GM18858 (cell line): ENCODE results near the gene ZNF217.
"Not testable (repeated sequence)": the region's sequence is repeated elsewhere in the genome, so short reads cannot be mapped to it uniquely, and the experiment has no call there.

Experiments used
- ATAC-seq: cut with Tn5 transposase; IDR thresholded peaks from one replicate; pipeline ENCODE4 v1.9.1; 2021; ENCODE audit not compliant: unreplicated experiment

Gene ZNF217

GRCh38 chr20:53593466-53594007, at the start of gene ZNF217:
ZNF217 (minus strand) TSS chr20:53593839; CDS start chr20:53582826, 11,013 bp downstream.
- not testable (repeated sequence) for ATAC-seq

GRCh38 chr20:53643031-53643832, 49.6 kb upstream of the ZNF217 start:
- ATAC-seq, result peak; percentile 92

GRCh38 chr20:53642196-53643030, 48.8 kb upstream of the ZNF217 start:
- ATAC-seq, result peak; percentile 45

GRCh38 chr20:53639647-53640440, 46.2 kb upstream of the ZNF217 start:
- no peak for ATAC-seq

GRCh38 chr20:53639128-53639527, 45.5 kb upstream of the ZNF217 start:
- no peak for ATAC-seq

- not testable (repeated sequence) for ATAC-seq
Observed at GRCh38 chr20:53637310-53637709, 43.7 kb upstream of the ZNF217 start.

- no peak for ATAC-seq
Observed at GRCh38 chr20:53636540-53637097, 43.0 kb upstream of the ZNF217 start.

GRCh38 chr20:53635221-53635620, 41.6 kb upstream of the ZNF217 start:
- ATAC-seq, result no peak

GRCh38 chr20:53631909-53632662, 38.4 kb upstream of the ZNF217 start:
- ATAC-seq, result no peak

GRCh38 chr20:53629436-53629835, 35.8 kb upstream of the ZNF217 start:
- no peak for ATAC-seq

GRCh38 chr20:53628758-53629157, 35.1 kb upstream of the ZNF217 start:
- not testable (repeated sequence) for ATAC-seq

GRCh38 chr20:53628076-53628475, 34.4 kb upstream of the ZNF217 start:
- no peak for ATAC-seq

GRCh38 chr20:53627001-53627400, 33.4 kb upstream of the ZNF217 start:
- ATAC-seq, result not testable (repeated sequence)

GRCh38 chr20:53626584-53626983, 32.9 kb upstream of the ZNF217 start:
- no peak for ATAC-seq

GRCh38 chr20:53625311-53626129, 31.9 kb upstream of the ZNF217 start:
- no peak for ATAC-seq

GRCh38 chr20:53624927-53625250, 31.2 kb upstream of the ZNF217 start:
- not testable (repeated sequence) for ATAC-seq

GRCh38 chr20:53623454-53624211, 30.0 kb upstream of the ZNF217 start:
- no peak for ATAC-seq

- ATAC-seq, result no peak
Observed at GRCh38 chr20:53623134-53623453, 29.5 kb upstream of the ZNF217 start.
